Testis (tissue), 5 donors: ENCODE data around the gene ZNF433. TPM values are rescaled to one million over a fixed set of nuclear protein-coding genes. Genes with fewer than 3 reads are reported as not detected.
"Not testable (repeated sequence)": the region's sequence is repeated elsewhere in the genome, so short reads cannot be mapped to it uniquely, and the experiment has no call there.

ENCODE experiments used
- DNase-seq: peaks from one replicate; pipeline ENCODE4 v3.0.0-alpha.2; 2019
- H3K27ac ChIP-seq, 2 donors: fragments of 200-600 bp; sonication (generic); one replicate each; pipeline ENCODE4 v1.5.1; 2019
- H3K27me3 ChIP-seq: fragments of 200-600 bp; sonication (generic); one replicate; pipeline ENCODE4 v1.5.1; 2019
- H3K36me3 ChIP-seq: fragments of 200-600 bp; sonication (generic); one replicate; pipeline ENCODE4 v1.5.1; 2017; ENCODE audit warnings: low read depth; ENCODE audit errors: missing control alignments
- H3K4me1 ChIP-seq: fragments of 200-600 bp; sonication (generic); one replicate; pipeline ENCODE4 v1.5.1; 2019
- H3K4me3 ChIP-seq, 2 donors: fragments of 200-600 bp; sonication (generic); one replicate each; pipeline ENCODE4 v1.5.1; 2017 to 2019
- H3K9me3 ChIP-seq: fragments of 200-600 bp; sonication (generic); one replicate; pipeline ENCODE4 v1.5.1; 2017
- CTCF ChIP-seq, 3 experiments: fragments of 450-650 bp in 2 of 3; fragments of 200-600 bp in 1 of 3; sonication (generic) in 1 of 3; IDR thresholded peaks; one replicate each; pipeline ENCODE4 v1.5.1; 2016 to 2019; ENCODE audit warnings: antibody characterized with exemption in 3 of 3, mild to moderate bottlenecking in 2 of 3, moderate library complexity in 1 of 3
- POLR2A ChIP-seq: fragments of 450-650 bp; IDR thresholded peaks from one replicate; pipeline ENCODE4 v1.6.1; 2017; ENCODE audit warnings: antibody characterized with exemption, mild to moderate bottlenecking, moderate library complexity
- WGBS, 2 donors: methylation state at CpG; one replicate each; pipeline ENCODE4 v1.1.5; 2018; 5-methylcytosine and 5-hydroxymethylcytosine counted together
- intact Hi-C: fragments of 100-400 bp; cut with DNase I; formaldehyde crosslinking; loops from one replicate; pipeline ENCODE4 v1.15.1; 2023; ENCODE audit warnings: low total_unique reads
- long read RNA-seq, 2 donors: transcript quantifications; one replicate each; lab custom pipeline, GENCODE V29; 2026
- polyA plus RNA-seq: library from polyadenylated mRNA; stranded (reverse); fragments of 350-450 nt; fragmentation: Illumina TruSeq; extraction: RNeasy Lipid Tissue Mini Kit (QIAGEN cat#74804); gene quantifications from one replicate; pipeline ENCODE4 v1.2.3, GENCODE V29; 2014; ENCODE audit warnings: low read depth, low replicate concordance; ENCODE audit not compliant: insufficient read depth
- total RNA-seq, 2 donors: library from RNA; depleted of rRNA; stranded (reverse); fragments of >200 nt; gene quantifications; one replicate each; pipeline ENCODE4 v1.2.3, GENCODE V29; 2016

ZNF433 gene
- total RNA-seq (10 to 100 TPM; 26.1 to 43.4 TPM), polyA plus RNA-seq (46.6 TPM)
- long read RNA-seq, donor 1, partial matches to known transcripts = 0 of 2 reads
- long read RNA-seq, donor 1, other reads (novel, unspliced or antisense) = 0 of 2 reads
- long read RNA-seq, donor 2, partial matches to known transcripts = 0 of 1 reads
- long read RNA-seq, donor 2, other reads (novel, unspliced or antisense) = 0 of 1 reads

GRCh38 chr19:12035220-12036172 lies at the start of gene ZNF433:
Gene ZNF433 (minus strand): TSS chr19:12035679. CDS start chr19:12035539, 140 bp downstream.
- Histone ChIP-seq H3K4me3 (peak within 1 kb of the TSS; percentile 85 to 91), H3K9me3 (no peaks in the 10 kb centered on the region), H3K27me3 (no peaks in the 10 kb centered on the region), H3K36me3 (no peaks in the 10 kb centered on the region), H3K27ac (peak within 1 kb of the TSS; percentile 90 to 93), H3K4me1 (peaks cover 7% of the 10 kb centered on the region)
- intact Hi-C loops = no loop called here
- WGBS, 2 donors = 0 to 1% methylated on average over 11 to 68 of the region's 68 CpGs
- DNase-seq = peak; percentile 98
- TF ChIP-seq POLR2A (peak; percentile 79), CTCF (IDR thresholded peaks at IDR 0.05) (no peak)

GRCh38 chr19:12083336-12083735 lies 47.9 kb upstream of the ZNF433 start:
- intact Hi-C loops, H3K9me3 ChIP-seq: not testable (repeated sequence)

GRCh38 chr19:12077375-12077774 lies 41.9 kb upstream of the ZNF433 start:
- Histone ChIP-seq H3K4me1 (no peaks in the 10 kb centered on the region), H3K9me3 (no peaks in the 10 kb centered on the region), H3K4me3 (no peak overlapping the region), H3K27ac (no peak overlapping the region), H3K27me3 (no peaks in the 10 kb centered on the region), H3K36me3 (peaks cover 5% of the 10 kb centered on the region)
- intact Hi-C loops = no loop called here
- 78 to 98% methylated on average over 3 of the region's 3 CpGs for WGBS, 2 donors
- no peak for DNase-seq
- TF ChIP-seq POLR2A (no peak), CTCF (IDR thresholded peaks at IDR 0.05) (no peak)

More at GRCh38 chr19:12083336-12083735, 47.9 kb upstream of the ZNF433 start:
- H3K27me3 ChIP-seq, H3K27ac ChIP-seq, H3K4me3 ChIP-seq, H3K4me1 ChIP-seq, H3K36me3 ChIP-seq, DNase-seq: not testable (repeated sequence)
- WGBS, 2 donors = 91 to 94% methylated on average over 6 of the region's 6 CpGs

GRCh38 chr19:12076331-12076730 lies 40.9 kb upstream of the ZNF433 start:
- intact Hi-C loops, H3K36me3 ChIP-seq, H3K9me3 ChIP-seq, H3K4me3 ChIP-seq, H3K27ac ChIP-seq, H3K4me1 ChIP-seq, H3K27me3 ChIP-seq, DNase-seq: not testable (repeated sequence)
- WGBS, 2 donors = 92 to 98% methylated on average over 3 of the region's 3 CpGs

GRCh38 chr19:12075538-12076139 lies 40.2 kb upstream of the ZNF433 start:
- no peak for DNase-seq
- H3K27me3 ChIP-seq = no peaks in the 10 kb centered on the region
- H3K36me3 ChIP-seq = peaks cover 5% of the 10 kb centered on the region
- TF ChIP-seq POLR2A (no peak), CTCF (IDR thresholded peaks at IDR 0.05) (no peak)
- 86 to 95% methylated on average over 3 of the region's 3 CpGs for WGBS, 2 donors
- no peak overlapping the region for H3K27ac ChIP-seq
- no peaks in the 10 kb centered on the region for H3K4me1 ChIP-seq
- H3K9me3 ChIP-seq = no peaks in the 10 kb centered on the region
- intact Hi-C loops = no loop called here
- no peak overlapping the region for H3K4me3 ChIP-seq
